Epithelial cell of proximal tubule (primary cell): ENCODE results near the gene SLC27A4. TPM values are rescaled to one million over a fixed set of nuclear protein-coding genes. Genes with fewer than 3 reads are reported as not detected.

ENCODE experiments used
- DNase-seq: peaks from one replicate; pipeline ENCODE4 v3.0.0-alpha.2; 2011; ENCODE audit warnings: low read depth
- H3K4me3 ChIP-seq: 2 replicates; pipeline ENCODE4 v1.5.1; 2011; ENCODE audit warnings: low read depth, mild to moderate bottlenecking, low read length
- total RNA-seq: library from RNA; depleted of rRNA; stranded (reverse); fragments of >200 nt; gene quantifications from 2 replicates; pipeline ENCODE4 v1.2.3, GENCODE V29; 2015
- TF ChIP-seq, protein P1 (sequence below): conservative IDR thresholded peaks from 2 replicates; pipeline ENCODE4 v1.5.1; 2012; ENCODE audit warnings: low read depth, mild to moderate bottlenecking, low read length

SLC27A4 gene
- total RNA-seq, 1 donor from 2014 or later = 27.7 TPM

DNA sequence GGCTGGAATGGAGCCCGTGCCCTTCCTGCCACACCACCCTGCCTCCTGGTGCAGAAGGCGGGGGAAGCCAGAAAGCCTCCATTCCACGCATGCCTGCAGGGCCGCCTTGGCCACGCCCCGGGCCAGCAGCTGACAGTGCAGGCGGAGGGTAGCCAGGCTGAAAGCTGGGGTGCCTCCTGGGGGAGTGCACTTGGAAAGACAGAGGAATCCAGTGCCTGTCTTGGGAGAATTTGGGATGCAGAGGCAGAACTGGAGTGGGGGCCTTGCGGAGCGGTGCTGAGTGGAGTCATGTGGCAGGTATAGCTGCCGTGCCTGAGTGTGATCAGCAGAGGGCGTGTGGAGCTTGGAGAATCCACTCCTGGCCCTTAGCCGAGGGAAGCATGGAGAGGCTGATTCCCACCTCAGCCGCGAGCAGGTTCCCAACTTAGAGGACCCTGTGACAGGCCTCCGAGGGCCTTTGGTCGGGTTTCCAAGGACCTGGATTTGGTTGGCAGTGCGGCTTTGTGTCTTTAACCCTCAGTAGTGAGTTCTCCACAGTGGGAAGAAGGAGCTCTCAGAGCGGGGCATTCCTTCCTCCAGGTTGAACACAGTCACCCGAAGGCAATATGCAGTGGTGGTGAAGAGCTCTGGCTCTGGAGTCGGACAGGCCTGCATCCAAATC is 21.8 kb downstream of the SLC27A4 start:
- DNase-seq = no peak
- peak overlapping the region; percentile 57 for H3K4me3 ChIP-seq
- TF ChIP-seq, protein P1, sequence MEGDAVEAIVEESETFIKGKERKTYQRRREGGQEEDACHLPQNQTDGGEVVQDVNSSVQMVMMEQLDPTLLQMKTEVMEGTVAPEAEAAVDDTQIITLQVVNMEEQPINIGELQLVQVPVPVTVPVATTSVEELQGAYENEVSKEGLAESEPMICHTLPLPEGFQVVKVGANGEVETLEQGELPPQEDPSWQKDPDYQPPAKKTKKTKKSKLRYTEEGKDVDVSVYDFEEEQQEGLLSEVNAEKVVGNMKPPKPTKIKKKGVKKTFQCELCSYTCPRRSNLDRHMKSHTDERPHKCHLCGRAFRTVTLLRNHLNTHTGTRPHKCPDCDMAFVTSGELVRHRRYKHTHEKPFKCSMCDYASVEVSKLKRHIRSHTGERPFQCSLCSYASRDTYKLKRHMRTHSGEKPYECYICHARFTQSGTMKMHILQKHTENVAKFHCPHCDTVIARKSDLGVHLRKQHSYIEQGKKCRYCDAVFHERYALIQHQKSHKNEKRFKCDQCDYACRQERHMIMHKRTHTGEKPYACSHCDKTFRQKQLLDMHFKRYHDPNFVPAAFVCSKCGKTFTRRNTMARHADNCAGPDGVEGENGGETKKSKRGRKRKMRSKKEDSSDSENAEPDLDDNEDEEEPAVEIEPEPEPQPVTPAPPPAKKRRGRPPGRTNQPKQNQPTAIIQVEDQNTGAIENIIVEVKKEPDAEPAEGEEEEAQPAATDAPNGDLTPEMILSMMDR = peak; percentile 84

DNA sequence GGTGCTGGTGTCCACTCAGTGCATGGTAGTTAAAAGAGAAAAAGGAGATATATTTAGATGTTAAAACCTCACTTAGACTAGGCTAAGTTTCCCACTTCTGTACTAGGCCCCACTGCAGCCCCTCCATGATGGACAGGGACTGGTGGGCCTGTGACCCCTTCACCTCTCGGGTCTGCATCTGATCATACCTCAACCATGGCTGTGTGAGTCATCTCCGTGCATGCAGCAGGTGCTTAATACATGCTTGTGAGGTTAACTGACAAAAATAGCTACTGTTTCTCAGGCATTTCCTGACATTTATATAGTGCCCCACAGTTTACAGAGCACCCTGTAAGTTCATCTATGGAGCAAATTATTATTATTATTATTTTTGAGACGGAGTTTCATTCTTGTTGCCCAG is 22.4 kb downstream of the SLC27A4 start:
- no peak for DNase-seq
- TF ChIP-seq, protein P1 = no peak
- H3K4me3 ChIP-seq = no peak overlapping the region

DNA sequence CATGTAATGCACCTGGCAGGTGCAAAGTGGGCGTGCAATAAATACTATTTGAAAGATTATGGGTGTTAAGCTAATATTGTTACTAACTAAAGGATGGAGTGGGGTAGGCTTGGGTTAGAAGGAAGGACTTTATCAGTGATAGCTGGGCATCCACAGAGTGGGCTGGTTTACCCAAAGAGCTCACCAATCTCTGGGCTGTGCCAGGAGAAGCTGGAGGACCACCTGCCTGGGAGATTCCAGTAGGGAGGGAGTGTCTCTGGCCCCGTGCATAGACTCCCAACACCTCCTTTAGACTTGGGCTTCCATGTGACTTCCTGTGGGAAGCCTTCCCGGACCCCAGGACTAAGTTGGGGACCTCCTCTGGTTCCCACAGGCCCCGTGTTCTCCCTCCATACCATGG is 25.2 kb downstream of the SLC27A4 start:
- H3K4me3 ChIP-seq = no peak overlapping the region
- no peak for DNase-seq
- TF ChIP-seq, protein P1 = no peak

DNA sequence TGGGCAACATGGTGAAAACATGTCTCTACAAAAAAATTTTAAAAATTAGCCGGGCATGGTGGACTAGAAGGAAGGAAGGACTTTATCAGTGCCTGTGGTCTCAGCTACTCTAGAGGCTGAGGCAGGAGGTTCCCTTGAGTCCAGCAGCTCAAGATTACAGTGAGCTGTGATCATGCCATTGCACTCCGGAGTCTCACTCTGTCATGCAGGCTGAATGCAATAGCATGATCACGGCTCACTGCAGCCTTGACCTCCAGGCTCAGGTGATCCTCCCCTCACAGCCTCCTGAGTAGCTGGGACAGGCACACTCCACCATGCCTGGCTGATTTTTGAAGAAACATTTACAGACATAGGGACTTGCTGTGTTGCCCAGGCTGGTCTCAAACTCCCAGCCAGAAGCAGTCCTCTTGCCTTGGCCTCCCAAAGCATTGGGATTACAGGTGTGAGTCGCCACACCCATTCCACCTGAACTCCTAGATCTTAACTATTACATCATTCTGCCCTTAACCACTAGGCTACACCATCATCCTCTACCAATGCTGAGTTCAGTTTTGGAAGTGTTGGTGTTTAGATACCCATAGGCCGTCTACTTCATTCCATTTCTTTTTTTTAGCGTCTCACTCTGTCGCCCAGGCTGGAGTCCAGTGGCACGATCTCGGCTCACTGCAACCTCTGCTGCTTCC is 28.8 kb downstream of the SLC27A4 start:
- no peak for DNase-seq
- TF ChIP-seq, protein P1 = no peak

DNA sequence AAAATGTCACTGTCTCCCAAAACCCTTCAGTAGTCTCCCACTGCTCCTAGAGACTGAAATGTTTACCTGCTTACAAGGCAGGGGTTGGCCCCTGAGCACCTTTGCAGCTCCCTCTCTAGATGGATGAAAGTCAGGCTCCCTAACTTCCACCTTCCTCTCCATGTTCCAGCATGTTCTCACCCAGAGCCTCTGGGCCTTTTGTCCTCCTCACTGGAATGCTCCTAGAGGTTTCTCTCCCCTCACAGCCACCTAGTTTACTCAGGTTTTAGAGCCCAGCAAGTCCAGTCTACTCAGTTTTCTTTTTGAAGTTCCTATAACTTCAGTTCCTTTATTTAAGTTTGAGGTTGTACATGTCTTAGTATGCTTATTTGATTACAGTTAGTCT is 30.0 kb downstream of the SLC27A4 start:
- peak overlapping the region; percentile 93 for H3K4me3 ChIP-seq
- no peak for DNase-seq
- TF ChIP-seq, protein P1 = no peak

More for the DNA sequence above, 28.8 kb downstream of the SLC27A4 start:
- H3K4me3 ChIP-seq = no peak overlapping the region

DNA sequence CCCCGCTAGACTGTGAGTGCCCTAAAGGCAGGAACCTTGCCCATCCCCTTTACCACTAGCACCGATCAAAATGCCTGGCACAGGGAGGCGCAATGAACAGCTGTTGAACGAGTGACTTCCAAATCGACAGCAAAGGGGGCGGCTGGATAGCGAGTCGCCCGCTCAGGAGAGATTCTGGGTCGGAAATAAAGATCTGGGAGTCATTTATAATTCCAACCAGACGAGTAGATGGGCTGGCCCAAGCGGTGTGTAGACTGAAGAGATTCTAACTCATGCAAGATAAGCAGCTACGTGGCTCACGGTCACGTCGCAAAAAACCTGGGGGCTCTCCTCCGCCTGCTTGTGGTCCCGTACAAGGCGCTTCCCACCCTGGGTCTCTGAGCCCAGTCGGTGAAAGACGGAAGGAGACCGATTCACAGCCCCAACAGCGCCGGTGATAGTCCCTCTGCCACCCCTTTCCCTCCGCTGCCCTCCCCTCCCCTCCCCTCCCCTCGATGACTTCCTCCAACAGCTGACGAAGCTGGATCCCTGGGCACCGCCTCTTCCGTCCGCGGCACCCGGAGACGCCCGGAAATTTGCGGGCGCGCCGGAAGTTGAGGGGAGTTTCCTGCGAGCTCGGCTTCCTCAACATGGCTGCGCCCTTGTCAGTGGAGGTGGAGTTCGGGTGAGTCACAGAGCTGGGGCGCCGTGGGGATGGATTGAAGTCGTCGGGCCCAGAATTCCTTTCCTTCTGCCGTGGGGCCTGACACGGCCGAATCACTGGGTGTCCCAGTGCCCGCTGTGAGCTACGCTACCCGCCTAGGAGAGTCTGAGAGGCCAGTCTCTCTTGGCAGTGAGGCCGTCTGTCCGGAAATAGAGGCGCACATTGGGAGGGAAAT is 30.7 kb downstream of the SLC27A4 start, which contains the start of gene URM1:
TSS of gene URM1 (plus strand) at position 623 of the 878 bp plus-strand sequence. CDS start at position 630, 7 bp downstream.
- DNase-seq = no peak

More for the DNA sequence above, 30.7 kb downstream of the SLC27A4 start, which contains the start of gene URM1:
- H3K4me3 ChIP-seq = peak within 1 kb of the TSS; percentile 93
- TF ChIP-seq, protein P1 = peak; percentile 28
